ENCODE measurements around the gene RNF180. TPM values are rescaled to one million over a fixed set of nuclear protein-coding genes. Genes with fewer than 3 reads are reported as not detected.

Gene RNF180
- total RNA-seq, 2 experiments from 2014 or later: not detected

DNA sequence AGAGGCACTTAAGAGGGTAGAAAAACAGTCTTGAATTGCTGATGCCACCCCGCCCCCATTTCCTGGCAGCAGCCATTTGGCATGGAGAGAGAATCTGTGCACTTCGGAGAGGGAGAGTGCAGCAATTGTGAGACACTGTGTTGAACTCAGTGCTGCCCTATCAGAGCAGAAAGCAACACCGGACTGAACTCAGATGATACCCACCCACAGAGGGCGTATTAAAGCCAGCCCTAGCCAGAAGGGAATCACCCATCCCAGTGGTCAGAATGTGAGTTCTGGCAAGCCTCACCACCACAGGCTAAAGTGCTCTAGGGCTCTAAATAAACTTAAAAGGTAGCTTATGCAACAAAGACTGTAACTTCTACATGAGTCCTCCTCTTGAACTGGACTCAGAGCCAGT is 251.7 kb downstream of the RNF180 start:
- H3K36me3 ChIP-seq (ENCODE audit: insufficient read depth, low read length): no peaks in the 10 kb centered on the region
- no peaks in the 10 kb centered on the region for H3K27me3 ChIP-seq (ENCODE audit: control insufficient read depth in 1 of 2, insufficient read depth in 2 of 2, low read length in 2 of 2)
- no peak overlapping the region for H3K27ac ChIP-seq (ENCODE audit: low read depth in 1 of 2, low read length in 2 of 2)
- ChIA-PET CTCF (no interaction called here), POLR2A (no interaction called here)
- H3K4me3 ChIP-seq (ENCODE audit: low read length): no peak overlapping the region
- no peak overlapping the region for H3K4me3 Mint-ChIP-seq
- H3K4me1 Mint-ChIP-seq (ENCODE audit: low read depth): no peaks in the 10 kb centered on the region
- H3K9me3 ChIP-seq (ENCODE audit: control insufficient read depth in 1 of 2, insufficient read depth in 1 of 2, low read length in 2 of 2): no peaks in the 10 kb centered on the region
- TF ChIP-seq CTCF (IDR thresholded peaks at IDR 0.05): no peak
- no peak for DNase-seq
- intact Hi-C loops (cut with DNase I, micrococcal nuclease): no loop called here
- H3K27me3 Mint-ChIP-seq: no peaks in the 10 kb centered on the region
- H3K27ac Mint-ChIP-seq: no peak overlapping the region
- H3K9me3 Mint-ChIP-seq: peaks cover 9% of the 10 kb centered on the region
- no peaks in the 10 kb centered on the region for H3K36me3 Mint-ChIP-seq (ENCODE audit: low read depth)
- no peaks in the 10 kb centered on the region for H3K4me1 ChIP-seq (ENCODE audit: insufficient read depth, low read length)
- no peak for ATAC-seq (ENCODE audit: poor library complexity)

- intact Hi-C loops (cut with DNase I, micrococcal nuclease): no loop called here
- Mint-ChIP-seq H3K27me3 (no peaks in the 10 kb centered on the region), H3K4me1 (ENCODE audit: low read depth) (no peaks in the 10 kb centered on the region), H3K9me3 (peaks cover 14% of the 10 kb centered on the region), H3K36me3 (ENCODE audit: low read depth) (no peaks in the 10 kb centered on the region), H3K27ac (no peak overlapping the region), H3K4me3 (no peak overlapping the region)
- H3K36me3 ChIP-seq (ENCODE audit: insufficient read depth, low read length): no peaks in the 10 kb centered on the region
- CTCF ChIA-PET: no interaction called here
- no peak overlapping the region for H3K27ac ChIP-seq (ENCODE audit: low read depth in 1 of 2, low read length in 2 of 2)
- POLR2A ChIA-PET: no interaction called here
- H3K27me3 ChIP-seq (ENCODE audit: control insufficient read depth in 1 of 2, insufficient read depth in 2 of 2, low read length in 2 of 2): no peaks in the 10 kb centered on the region
- H3K4me3 ChIP-seq (ENCODE audit: low read length): no peak overlapping the region
- no peak for TF ChIP-seq CTCF (IDR thresholded peaks at IDR 0.05)
- H3K4me1 ChIP-seq (ENCODE audit: insufficient read depth, low read length): no peaks in the 10 kb centered on the region
- ATAC-seq (ENCODE audit: poor library complexity) (no peak), DNase-seq (no peak)
- H3K9me3 ChIP-seq (ENCODE audit: control insufficient read depth in 1 of 2, insufficient read depth in 1 of 2, low read length in 2 of 2): no peaks in the 10 kb centered on the region
Observed at GRCh38 chr5:64418013-64418412, 252.4 kb downstream of the RNF180 start.

Other genes starting within 250 kb of the RNF180 start
- not detected for gene HTR1A, start 203.4 kb upstream of the RNF180 start, total RNA-seq

Measured in CD4-positive, alpha-beta T cell (primary cell).